CD14-positive monocyte (primary cell): ENCODE data around the gene ECE2. TPM values are rescaled to one million over a fixed set of nuclear protein-coding genes. Genes with fewer than 3 reads are reported as not detected.

ENCODE experiments used
- DNase-seq, 3 donors: peaks; one replicate each; pipeline ENCODE4 v3.0.0-alpha.2; 2011 to 2022
- H2AFZ ChIP-seq: 2 replicates; pipeline ENCODE4 v1.6.0; 2012; ENCODE audit warnings: mild to moderate bottlenecking, low read depth, low read length, inconsistent platforms; ENCODE audit not compliant: insufficient read depth, poor library complexity, severe bottlenecking
- H3K27ac ChIP-seq, 2 donors: 1 replicate in 1 of 2; 2 replicates in 1 of 2; pipeline ENCODE4 v1.5.1; 2012 to 2013; ENCODE audit warnings: low read length in 2 of 2, control low read depth in 1 of 2, inconsistent platforms in 1 of 2, low read depth in 1 of 2, mild to moderate bottlenecking in 1 of 2
- H3K27me3 ChIP-seq, 2 donors: one replicate each; pipeline versions ENCODE4 v1.6.0 to v1.6.1; 2011 to 2013; ENCODE audit warnings: low read length in 2 of 2; ENCODE audit not compliant: control insufficient read depth in 2 of 2, insufficient read depth in 2 of 2
- H3K36me3 ChIP-seq, 2 donors: replicated peaks in 1 of 2; 1 replicate in 1 of 2; 2 replicates in 1 of 2; pipeline versions ENCODE4 v1.5.1 to v1.6.1; 2012 to 2013; ENCODE audit warnings: low read length in 2 of 2, control low read depth in 1 of 2, inconsistent platforms in 1 of 2, mild to moderate bottlenecking in 1 of 2; ENCODE audit not compliant: insufficient read depth in 2 of 2, control insufficient read depth in 1 of 2
- H3K4me1 ChIP-seq, 2 donors: 1 replicate in 1 of 2; 2 replicates in 1 of 2; pipeline versions ENCODE4 v1.5.1 to v1.6.1; 2012 to 2013; ENCODE audit warnings: low read length in 2 of 2, control low read depth in 1 of 2, inconsistent platforms in 1 of 2, mild to moderate bottlenecking in 1 of 2, moderate library complexity in 1 of 2; ENCODE audit not compliant: insufficient read depth in 2 of 2, control insufficient read depth in 1 of 2
- H3K4me2 ChIP-seq: replicated peaks from 2 replicates; pipeline ENCODE3; 2012; ENCODE audit warnings: low read length, moderate library complexity, mild to moderate bottlenecking; ENCODE audit not compliant: poor library complexity, severe bottlenecking; ENCODE audit errors: extremely low read depth
- H3K4me3 ChIP-seq, 3 experiments: fragments of 200-600 bp in 1 of 3; sonication (generic) in 1 of 3; replicated peaks in 1 of 3; 1 replicate in 2 of 3; 2 replicates in 1 of 3; pipeline ENCODE4 v1.5.1; 2011 to 2013; ENCODE audit warnings: low read length in 3 of 3, mild to moderate bottlenecking in 3 of 3, control low read depth in 2 of 3, low read depth in 2 of 3, inconsistent platforms in 1 of 3, moderate library complexity in 1 of 3
- H3K79me2 ChIP-seq: 2 replicates; pipeline ENCODE4 v1.6.0; 2012; ENCODE audit warnings: mild to moderate bottlenecking, control low read depth, inconsistent platforms, low read length, moderate library complexity; ENCODE audit not compliant: insufficient read depth
- H3K9ac ChIP-seq: 2 replicates; pipeline ENCODE4 v1.6.0; 2017; ENCODE audit warnings: low read length, mild to moderate bottlenecking; ENCODE audit not compliant: insufficient read depth, poor library complexity, severe bottlenecking
- H3K9me3 ChIP-seq, 2 donors: replicated peaks in 1 of 2; 1 replicate in 1 of 2; 2 replicates in 1 of 2; pipeline versions ENCODE4 v1.5.1 to v1.6.1; 2012 to 2013; ENCODE audit warnings: low read length in 2 of 2, control low read depth in 1 of 2; ENCODE audit not compliant: control insufficient read depth in 1 of 2, insufficient read depth in 1 of 2
- H4K20me1 ChIP-seq: 2 replicates; pipeline ENCODE4 v1.6.0; 2012; ENCODE audit warnings: mild to moderate bottlenecking, low read length, control low read depth, moderate library complexity; ENCODE audit not compliant: insufficient read depth
- H3K27ac Mint-ChIP-seq, 7 donors: one replicate each; pipeline ENCODE4 v1.8.0; 2020; ENCODE audit warnings: mild to moderate bottlenecking in 7 of 7, mixed read lengths in 7 of 7, moderate library complexity in 6 of 7, inconsistent platforms in 2 of 7
- H3K27me3 Mint-ChIP-seq, 3 donors: one replicate each; pipeline ENCODE4 v1.8.0; 2021 to 2022; ENCODE audit warnings: low read depth in 3 of 3, mild to moderate bottlenecking in 3 of 3, mixed read lengths in 3 of 3, moderate library complexity in 3 of 3, inconsistent platforms in 1 of 3
- H3K36me3 Mint-ChIP-seq, 2 donors: one replicate each; pipeline ENCODE4 v1.8.0; 2020; ENCODE audit warnings: mixed read lengths in 2 of 2, inconsistent platforms in 1 of 2, mild to moderate bottlenecking in 1 of 2
- H3K4me1 Mint-ChIP-seq: one replicate; pipeline ENCODE4 v1.8.0; 2020; ENCODE audit warnings: mild to moderate bottlenecking, mixed read lengths
- H3K4me3 Mint-ChIP-seq, 2 donors: one replicate each; pipeline ENCODE4 v1.8.0; 2020; ENCODE audit warnings: mild to moderate bottlenecking in 2 of 2, mixed read lengths in 2 of 2, moderate library complexity in 1 of 2
- H3K9me3 Mint-ChIP-seq, 7 donors: one replicate each; pipeline ENCODE4 v1.8.0; 2020 to 2022; ENCODE audit warnings: mixed read lengths in 7 of 7, mild to moderate bottlenecking in 6 of 7, moderate library complexity in 6 of 7, inconsistent platforms in 2 of 7
- WGBS: methylation state at CpG from one replicate; pipeline ENCODE4 v1.1.5; 2013; ENCODE audit warnings: missing lambda C conversion rate; ENCODE audit not compliant: insufficient coverage; 5-methylcytosine and 5-hydroxymethylcytosine counted together
- intact Hi-C, 2 donors: fragments of 100-400 bp; cut with micrococcal nuclease; formaldehyde crosslinking; loops; one replicate each; pipeline versions ENCODE4 v1.15.0 to v1.15.1; 2023
- polyA plus RNA-seq, 3 donors: library from polyadenylated mRNA; depleted of rRNA in 1 of 3; unstranded in 2 of 3; stranded (reverse) in 1 of 3; fragments of 300-500 nt in 2 of 3; fragments of >200 nt in 1 of 3; fragmentation: Illumina TruSeq in 2 of 3; gene quantifications; 1 replicate in 2 of 3; 2 replicates in 1 of 3; pipeline ENCODE4 v1.2.3, GENCODE V29; 2012 to 2021
- TF ChIP-seq, protein P1 (sequence below): fragments of 200-600 bp; IDR thresholded peaks from one replicate; pipeline ENCODE4 v1.8.0; 2022; ENCODE audit warnings: antibody characterized with exemption, mild to moderate bottlenecking

The ECE2 gene
- polyA plus RNA-seq, 3 donors, result not detected

DNA sequence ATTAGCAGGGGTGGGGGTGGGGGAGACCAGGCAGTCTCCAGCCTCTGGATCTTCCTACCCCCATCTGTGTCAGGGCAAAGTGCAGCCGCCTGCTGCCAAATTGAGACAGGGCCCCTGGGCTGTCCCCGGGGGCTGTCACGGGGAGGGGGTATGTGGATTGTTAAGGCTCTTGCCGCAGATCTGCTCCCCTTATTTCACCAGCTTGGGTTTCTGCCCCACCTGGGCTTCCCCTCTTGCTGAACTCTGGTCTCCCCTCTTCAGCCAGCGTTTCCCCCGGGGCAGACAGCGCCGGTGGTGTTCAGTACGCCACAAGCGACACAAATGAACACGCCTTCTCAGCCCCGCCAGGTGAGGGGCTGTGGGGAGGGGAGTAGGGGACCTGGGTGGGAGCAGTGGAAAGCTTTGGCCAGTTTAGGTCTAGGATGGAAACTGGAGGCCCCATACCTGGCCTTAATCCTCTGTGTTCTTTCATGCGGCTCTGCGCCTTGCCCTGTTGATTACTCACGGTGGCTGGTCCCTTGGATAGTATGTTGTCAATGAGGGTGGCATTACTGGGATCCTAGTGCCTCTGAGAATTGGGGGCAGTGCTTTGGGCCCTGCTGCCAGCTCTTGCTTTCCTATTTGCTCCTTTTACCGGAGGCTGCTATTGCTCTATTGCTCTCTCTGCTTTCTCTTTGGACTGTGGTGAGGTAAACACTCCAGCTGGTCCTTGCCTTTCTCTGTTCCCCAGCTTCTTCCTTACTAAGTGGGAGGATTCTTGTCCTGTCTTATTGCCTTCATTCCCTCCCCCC is 40.2 kb downstream of the ECE2 start:
- H3K4me3 Mint-ChIP-seq, result peak overlapping the region; percentile 89 to 93
- peaks cover 27% of the 10 kb centered on the region in 2 donors for H3K36me3 Mint-ChIP-seq
- peak overlapping the region; percentile 91 to 94 for H3K27ac ChIP-seq
- 92% methylated on average over 3 of the region's 16 CpGs for WGBS
- peak overlapping the region; percentile 91 to 94 (median 93) for H3K4me3 ChIP-seq
- H4K20me1 ChIP-seq, result peaks cover 32% of the 10 kb centered on the region
- intact Hi-C loops, result loop anchor here in 1 of 2 donors (2.0 kb wide), 1 partner anchor 17 kb away; the partner anchor contains the start of gene PSMD2
- H3K4me1 ChIP-seq, result peaks cover 64 to 70% of the 10 kb centered on the region in 2 donors
- peak overlapping the region; percentile 93 for H3K9ac ChIP-seq
- H3K27me3 Mint-ChIP-seq, result peaks cover 0 to 5% (median 0%) of the 10 kb centered on the region in 3 donors
- H2AFZ ChIP-seq, result no peak overlapping the region
- no peaks in the 10 kb centered on the region for H3K9me3 Mint-ChIP-seq
- H3K9me3 ChIP-seq, result no peaks in the 10 kb centered on the region
- no peak for DNase-seq
- H3K27ac Mint-ChIP-seq, result peak overlapping the region; percentile 82 to 97 (median 93)
- no peaks in the 10 kb centered on the region for H3K27me3 ChIP-seq
- peak overlapping the region; percentile 98 for H3K4me2 ChIP-seq
- peaks cover 63% of the 10 kb centered on the region for H3K79me2 ChIP-seq
- TF ChIP-seq, protein P1, sequence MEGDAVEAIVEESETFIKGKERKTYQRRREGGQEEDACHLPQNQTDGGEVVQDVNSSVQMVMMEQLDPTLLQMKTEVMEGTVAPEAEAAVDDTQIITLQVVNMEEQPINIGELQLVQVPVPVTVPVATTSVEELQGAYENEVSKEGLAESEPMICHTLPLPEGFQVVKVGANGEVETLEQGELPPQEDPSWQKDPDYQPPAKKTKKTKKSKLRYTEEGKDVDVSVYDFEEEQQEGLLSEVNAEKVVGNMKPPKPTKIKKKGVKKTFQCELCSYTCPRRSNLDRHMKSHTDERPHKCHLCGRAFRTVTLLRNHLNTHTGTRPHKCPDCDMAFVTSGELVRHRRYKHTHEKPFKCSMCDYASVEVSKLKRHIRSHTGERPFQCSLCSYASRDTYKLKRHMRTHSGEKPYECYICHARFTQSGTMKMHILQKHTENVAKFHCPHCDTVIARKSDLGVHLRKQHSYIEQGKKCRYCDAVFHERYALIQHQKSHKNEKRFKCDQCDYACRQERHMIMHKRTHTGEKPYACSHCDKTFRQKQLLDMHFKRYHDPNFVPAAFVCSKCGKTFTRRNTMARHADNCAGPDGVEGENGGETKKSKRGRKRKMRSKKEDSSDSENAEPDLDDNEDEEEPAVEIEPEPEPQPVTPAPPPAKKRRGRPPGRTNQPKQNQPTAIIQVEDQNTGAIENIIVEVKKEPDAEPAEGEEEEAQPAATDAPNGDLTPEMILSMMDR, result no peak
- peaks cover 47% of the 10 kb centered on the region for H3K4me1 Mint-ChIP-seq
- H3K36me3 ChIP-seq, result peaks cover 16 to 29% of the 10 kb centered on the region in 2 donors

DNA sequence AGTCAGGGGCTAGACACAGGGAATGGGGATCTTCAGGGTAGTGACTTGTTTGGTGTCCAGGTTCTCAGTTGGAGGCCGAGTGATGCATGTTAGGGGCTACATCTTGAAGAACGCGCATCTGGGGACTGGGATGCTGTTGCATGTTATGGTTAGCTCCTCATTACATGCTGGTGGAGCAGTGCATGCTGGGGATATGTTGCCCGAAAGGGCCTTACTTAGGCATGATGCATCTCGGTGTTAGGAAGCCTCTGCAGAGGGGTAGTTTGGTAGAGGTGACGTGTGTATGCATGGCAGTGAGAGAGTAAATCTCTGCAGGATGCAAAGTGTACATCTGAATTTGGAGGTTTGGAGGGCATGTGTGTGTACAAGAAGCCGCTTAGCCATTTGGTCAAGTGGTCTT is 41.0 kb downstream of the ECE2 start:
- Histone ChIP-seq H3K4me2 (peak overlapping the region; percentile 98), H3K27ac (peak overlapping the region in 1 of 2 donors; percentile 91), H3K4me3 (peak overlapping the region in 1 of 3 experiments; percentile 91), H3K9me3 (no peaks in the 10 kb centered on the region), H3K36me3 (peaks cover 24 to 36% of the 10 kb centered on the region in 2 donors), H3K4me1 (peaks cover 71 to 77% of the 10 kb centered on the region in 2 donors), H3K9ac (no peak overlapping the region), H3K79me2 (peaks cover 71% of the 10 kb centered on the region), H3K27me3 (no peaks in the 10 kb centered on the region), H2AFZ (no peak overlapping the region), H4K20me1 (peaks cover 37% of the 10 kb centered on the region)
- Mint-ChIP-seq H3K36me3 (peaks cover 34 to 35% of the 10 kb centered on the region in 2 donors), H3K4me3 (peak overlapping the region; percentile 89 to 93), H3K4me1 (peaks cover 55% of the 10 kb centered on the region), H3K27ac (peak overlapping the region in 5 of 7 donors; percentile 79 to 97 (median 87)), H3K27me3 (peaks cover 0 to 5% (median 0%) of the 10 kb centered on the region in 3 donors), H3K9me3 (peaks cover 0 to 2% (median 0%) of the 10 kb centered on the region in 7 donors)
- intact Hi-C loops, result no loop called here
- 90% methylated on average over 7 of the region's 7 CpGs for WGBS
- TF ChIP-seq, protein P1, result no peak
- DNase-seq, result no peak
